LoVo (cell line): ENCODE data around the gene RNF213.
A peak's percentile ranks its signal among the peaks of the same experiment; 100 is the strongest.

Experiments used
- DNase-seq: peaks from one replicate; pipeline ENCODE4 v3.0.0-alpha.2; 2016; ENCODE audit warnings: low spot score

The RNF213 gene

GRCh38 chr17:80421381-80422090 is 160.9 kb downstream of the RNF213 start:
- DNase-seq: no peak

DNA sequence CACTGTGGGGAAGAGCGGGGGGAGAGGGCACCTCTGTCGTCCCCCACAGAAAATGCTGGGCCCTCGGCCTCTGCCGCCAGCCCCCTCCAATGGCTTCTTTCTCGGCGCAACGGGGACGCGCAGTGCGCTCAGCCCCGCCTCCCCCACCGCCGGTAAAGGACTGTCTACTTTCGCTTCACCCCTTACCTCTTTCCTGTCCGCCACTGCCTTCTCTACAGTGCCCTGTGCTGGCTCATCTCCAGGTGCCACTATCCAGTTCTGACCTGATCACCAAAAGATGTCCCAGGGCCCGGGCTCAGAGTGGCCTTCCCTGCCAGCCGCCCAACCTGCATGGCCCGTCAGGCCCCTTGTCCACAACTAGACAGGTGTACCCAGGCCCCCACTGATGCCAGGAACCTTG is 161.6 kb downstream of the RNF213 start:
- no peak for DNase-seq

GRCh38 chr17:80422981-80423380 is 162.3 kb downstream of the RNF213 start:
- DNase-seq: no peak

GRCh38 chr17:80423536-80424225 is 163.0 kb downstream of the RNF213 start:
- DNase-seq: no peak

DNA sequence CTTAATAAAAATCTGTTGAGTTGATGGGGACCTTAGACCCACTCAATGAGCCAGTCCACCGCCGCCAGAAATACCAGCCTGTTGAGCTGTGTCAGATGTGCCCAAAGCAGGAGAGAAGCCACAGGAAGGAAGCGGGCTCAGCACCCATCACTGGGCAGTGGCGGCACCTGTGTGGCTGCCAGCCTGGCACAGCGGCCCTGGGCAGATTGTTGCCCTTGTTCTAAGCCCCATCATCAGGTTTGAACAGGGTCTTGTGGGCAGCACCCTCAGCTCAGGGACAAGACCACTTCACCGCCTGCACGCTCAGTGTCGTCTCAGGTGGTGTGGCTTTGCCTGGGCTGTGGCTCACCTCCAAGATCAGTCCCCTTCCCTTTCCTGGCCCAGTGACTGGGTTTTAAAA is 163.6 kb downstream of the RNF213 start:
- no peak for DNase-seq

- no peak for DNase-seq
Measured at GRCh38 chr17:80424878-80425765, 164.5 kb downstream of the RNF213 start.

GRCh38 chr17:80425835-80426426 is 165.3 kb downstream of the RNF213 start:
- DNase-seq: no peak

DNA sequence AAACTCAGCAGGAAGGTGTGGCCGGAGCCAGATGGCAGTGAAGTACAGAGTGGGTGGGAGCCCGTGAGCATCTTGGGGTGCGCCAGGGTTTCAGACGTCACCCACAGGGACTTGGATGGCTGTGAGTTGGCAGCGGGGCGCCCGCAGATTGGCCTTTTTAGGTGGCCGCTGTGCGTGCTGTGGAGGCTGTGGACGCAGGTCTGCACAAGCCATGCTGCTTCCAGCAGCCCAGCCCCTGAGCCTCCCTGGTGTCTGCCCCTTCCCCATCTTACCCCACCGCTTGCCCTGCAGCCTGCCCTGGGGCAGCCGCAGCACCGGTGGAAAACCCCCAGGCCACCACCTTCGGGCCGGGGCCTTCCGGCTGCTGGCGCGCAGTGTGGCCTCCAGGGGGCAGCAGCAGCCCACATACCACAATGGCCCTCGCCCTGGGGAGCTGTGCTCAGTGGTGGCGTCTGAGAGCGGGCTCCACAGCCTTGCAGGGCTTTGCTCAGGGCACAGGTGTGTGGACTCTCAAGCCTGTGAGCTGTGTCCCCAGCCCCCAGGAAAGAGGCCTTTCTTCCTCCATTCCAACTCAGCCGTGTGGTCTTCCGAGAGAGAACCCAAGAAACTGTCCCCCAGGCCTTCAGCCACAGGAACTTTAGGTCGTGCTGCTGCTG is 166.1 kb downstream of the RNF213 start:
- peak; percentile 49 for DNase-seq

DNA sequence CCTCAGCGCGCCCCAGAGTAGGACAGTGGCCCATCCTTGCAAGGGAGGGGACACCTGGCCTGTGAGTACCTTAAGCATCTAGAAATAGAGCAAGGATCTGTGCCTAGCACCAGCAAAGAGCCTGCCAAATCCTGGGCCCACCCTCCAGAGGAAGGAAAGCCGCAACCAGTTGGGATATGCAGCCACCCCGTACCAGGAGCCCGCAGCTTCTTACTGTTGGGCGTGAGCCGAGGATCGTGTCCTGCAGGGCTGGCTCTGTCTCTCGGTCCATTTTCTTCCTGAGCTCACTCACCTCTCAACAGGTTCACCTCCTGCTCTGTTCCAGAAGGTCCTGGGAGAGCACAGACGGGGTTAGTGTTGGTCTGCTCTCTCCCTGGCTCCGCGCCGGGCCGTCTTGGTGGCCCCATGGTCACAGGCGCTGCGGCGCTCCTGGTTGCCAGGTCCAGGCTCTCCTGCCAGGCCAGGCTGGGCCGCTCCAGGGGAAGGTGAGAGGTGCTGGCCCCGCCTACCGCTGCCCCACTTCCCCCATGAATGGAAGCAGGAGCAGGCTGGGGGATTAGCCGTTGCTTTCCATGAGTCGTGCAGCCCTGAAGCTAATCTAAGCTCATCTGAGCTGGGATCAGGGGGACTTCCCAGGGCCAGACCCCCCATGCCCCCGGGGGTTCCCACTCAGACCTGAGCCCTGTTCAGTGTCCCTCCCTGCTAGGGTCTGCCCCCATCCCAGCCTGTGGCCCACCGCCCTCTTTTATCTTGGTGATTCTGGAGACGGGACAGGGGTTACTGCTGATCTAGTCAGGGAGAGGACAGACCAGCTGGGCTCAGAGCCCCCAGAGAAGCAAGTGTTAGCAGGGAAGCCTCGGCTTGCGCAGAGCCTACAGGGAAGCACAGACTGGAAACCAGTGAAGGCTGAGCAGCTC is 167.0 kb downstream of the RNF213 start:
- DNase-seq: no peak

DNA sequence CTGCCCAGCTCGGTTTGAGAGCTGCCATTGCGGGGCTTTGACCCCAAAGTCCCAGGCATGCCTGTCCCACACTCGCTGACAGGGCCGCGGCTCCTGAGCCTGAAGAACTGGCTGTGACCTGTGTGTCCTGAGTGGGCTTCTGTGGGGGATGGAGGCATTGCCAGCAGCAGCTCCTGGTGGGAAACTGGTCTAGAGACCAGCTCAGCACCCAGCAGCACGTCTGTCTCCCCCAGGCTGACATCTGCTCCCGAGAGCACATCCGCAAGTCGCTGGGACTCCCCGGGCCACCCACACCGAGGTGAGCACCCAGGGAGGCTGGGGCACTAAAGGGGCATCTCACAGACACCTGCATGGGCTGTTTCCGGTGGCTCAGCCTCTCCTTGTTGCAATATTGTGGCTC is 167.7 kb downstream of the RNF213 start:
- DNase-seq: no peak

DNA sequence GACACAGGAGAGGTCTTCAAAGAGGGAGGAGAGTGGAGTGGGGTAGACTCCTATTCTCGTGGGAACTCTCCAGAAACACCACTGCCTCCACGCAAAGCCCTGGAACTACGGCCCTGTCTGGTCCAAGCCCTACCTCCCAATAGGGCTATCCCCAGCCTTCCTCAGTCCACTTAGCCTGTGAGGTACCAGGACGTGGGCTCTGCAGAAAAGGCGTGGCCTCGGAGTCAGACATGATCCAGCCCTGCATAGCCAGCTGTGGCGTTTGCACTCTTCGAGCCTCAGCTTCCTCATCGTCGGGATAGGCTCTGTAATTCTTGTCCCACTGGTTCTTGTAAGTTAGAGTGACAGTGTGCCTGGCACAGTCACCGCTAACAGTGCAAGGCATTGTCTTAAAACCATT is 168.1 kb downstream of the RNF213 start:
- no peak for DNase-seq

GRCh38 chr17:80429356-80430275 is 169.0 kb downstream of the RNF213 start:
- DNase-seq: no peak

DNA sequence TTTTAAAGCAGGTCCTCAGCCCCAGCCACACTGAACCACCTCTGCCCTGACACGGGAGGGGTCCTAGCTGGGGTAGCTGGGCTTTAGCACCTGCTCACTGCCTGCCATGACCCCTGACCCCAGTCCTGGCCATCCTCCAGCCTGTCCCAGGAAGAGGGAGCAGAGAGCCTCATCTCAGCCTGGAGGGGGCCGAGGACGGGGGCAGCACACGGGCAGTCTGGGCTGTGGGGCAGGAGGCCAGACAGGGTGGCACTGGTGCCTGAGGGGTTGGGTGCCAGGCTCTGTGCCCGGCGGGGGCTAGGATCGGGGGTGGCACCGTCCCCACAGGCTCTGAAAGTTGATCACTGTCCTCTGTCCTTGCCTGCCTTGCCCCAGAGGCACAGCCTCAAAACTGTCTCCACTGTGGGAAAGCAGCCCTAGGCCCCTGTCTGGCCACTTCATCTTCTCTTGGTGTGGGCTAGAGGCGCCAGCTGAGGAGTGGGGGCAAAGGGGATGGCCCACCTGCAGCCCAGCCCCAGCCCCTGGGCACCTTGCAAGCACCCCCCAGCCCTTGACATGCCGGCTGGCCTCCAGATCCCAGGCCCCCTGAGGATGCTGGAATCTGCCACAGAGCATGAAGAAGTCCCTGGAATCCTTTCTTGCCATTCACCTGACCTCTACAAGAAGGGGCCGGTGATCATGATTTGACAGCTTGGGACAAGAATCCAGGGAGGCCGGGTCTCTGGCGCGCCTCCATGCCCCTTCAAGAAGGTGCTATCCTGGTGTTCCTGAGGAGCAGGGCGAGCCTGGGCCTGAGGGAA is 170.0 kb downstream of the RNF213 start:
- no peak for DNase-seq

- DNase-seq: no peak
Measured at GRCh38 chr17:80431246-80432195, 170.9 kb downstream of the RNF213 start.

DNA sequence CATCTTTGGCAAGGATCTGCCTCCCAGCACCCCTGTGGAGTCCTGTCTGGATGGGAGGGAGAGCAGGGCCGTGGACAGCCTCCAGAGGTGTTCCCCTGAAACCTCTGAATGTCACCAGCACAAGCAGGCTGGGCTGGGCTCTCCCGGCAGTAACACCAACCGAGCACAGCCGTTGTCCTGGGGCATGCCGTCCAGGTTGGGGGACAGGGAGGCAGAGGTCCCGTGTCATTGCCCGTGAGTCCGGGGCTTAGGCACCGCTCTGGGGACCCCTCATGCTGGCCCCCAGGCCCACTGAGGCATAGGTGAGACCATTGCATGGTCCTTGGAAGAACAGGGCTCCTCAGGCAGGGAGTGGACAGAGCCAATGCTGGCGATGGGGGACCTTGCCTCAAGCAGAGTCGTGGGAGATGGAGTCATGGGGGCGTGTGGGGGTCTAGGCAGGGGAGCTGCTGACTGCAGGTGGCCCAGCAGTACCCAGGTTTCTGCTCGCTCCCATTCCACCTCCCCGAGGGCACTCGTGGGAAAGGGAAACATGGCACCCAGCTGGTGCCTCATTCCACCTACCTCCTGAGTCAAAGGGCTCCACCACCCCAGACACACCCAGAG is 171.8 kb downstream of the RNF213 start:
- no peak for DNase-seq

DNA sequence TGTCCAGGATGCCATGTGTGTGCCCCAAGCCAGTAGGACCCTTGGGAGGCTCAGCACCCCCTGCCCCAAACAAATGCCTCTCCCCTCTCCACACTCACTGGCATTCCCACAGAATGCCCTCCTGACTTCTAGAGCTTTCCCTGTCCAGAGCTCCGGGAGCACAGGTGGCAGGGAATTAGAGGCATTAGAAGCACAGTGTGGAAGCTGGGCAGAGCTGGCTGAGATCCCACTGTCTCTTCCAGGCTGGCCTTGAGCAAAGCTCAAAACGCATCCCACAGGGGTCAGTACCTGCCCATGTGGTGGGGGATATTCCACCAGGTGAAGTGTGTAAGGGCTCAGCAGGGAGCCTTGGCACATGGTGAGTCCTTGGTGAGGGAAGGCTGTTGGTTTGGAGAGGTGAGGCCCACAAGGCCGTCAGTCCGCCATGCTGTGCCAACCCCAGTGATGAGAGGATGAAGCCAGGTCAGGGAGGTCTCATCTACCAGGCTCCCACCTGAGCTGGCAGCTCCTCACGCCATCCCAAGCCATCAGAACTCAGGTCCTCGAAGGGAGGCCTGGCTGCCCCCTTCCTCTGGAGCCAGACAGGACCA is 172.4 kb downstream of the RNF213 start:
- no peak for DNase-seq
